Panc1 (cell line): ENCODE measurements around the gene LHX4.

ENCODE experiments used
- CTCF ChIP-seq: fragments of 450-650 bp; IDR thresholded peaks from 2 replicates; pipeline ENCODE4 v1.5.1; 2017; ENCODE audit warnings: mild to moderate bottlenecking
- POLR2AphosphoS5 ChIP-seq: IDR thresholded peaks from 2 replicates; pipeline ENCODE4 v1.6.1; 2012; ENCODE audit warnings: mild to moderate bottlenecking, low read depth, low read length, moderate library complexity
- REST ChIP-seq, 2 experiments: IDR thresholded peaks; 2 replicates each; pipeline ENCODE4 v1.6.1; 2011 to 2012; ENCODE audit warnings: low read depth in 2 of 2, control low read depth in 1 of 2, low read length in 1 of 2, mild to moderate bottlenecking in 1 of 2, moderate library complexity in 1 of 2; ENCODE audit not compliant: insufficient read depth in 1 of 2
- TCF7L2 ChIP-seq: IDR thresholded peaks from 2 replicates; pipeline ENCODE4 v1.6.1; 2011; ENCODE audit warnings: mild to moderate bottlenecking, low read depth, low read length, inconsistent platforms

GRCh38 chr1:180211860-180212229 is 18.2 kb upstream of the LHX4 start:
- TF ChIP-seq REST (IDR thresholded peaks at IDR 0.05; ENCODE audit: insufficient read depth in 1 of 2, low read depth in 2 of 2, low read length in 1 of 2) (no peak), CTCF (no peak), TCF7L2 (no peak), POLR2AphosphoS5 (no peak)
